ENCODE data around the gene TYK2. TPM values are rescaled to one million over a fixed set of nuclear protein-coding genes. Genes with fewer than 3 reads are reported as not detected.

Gene TYK2
- total RNA-seq, 4 donors from 2014 or later = 111 to 463 (median 201) TPM

DNA sequence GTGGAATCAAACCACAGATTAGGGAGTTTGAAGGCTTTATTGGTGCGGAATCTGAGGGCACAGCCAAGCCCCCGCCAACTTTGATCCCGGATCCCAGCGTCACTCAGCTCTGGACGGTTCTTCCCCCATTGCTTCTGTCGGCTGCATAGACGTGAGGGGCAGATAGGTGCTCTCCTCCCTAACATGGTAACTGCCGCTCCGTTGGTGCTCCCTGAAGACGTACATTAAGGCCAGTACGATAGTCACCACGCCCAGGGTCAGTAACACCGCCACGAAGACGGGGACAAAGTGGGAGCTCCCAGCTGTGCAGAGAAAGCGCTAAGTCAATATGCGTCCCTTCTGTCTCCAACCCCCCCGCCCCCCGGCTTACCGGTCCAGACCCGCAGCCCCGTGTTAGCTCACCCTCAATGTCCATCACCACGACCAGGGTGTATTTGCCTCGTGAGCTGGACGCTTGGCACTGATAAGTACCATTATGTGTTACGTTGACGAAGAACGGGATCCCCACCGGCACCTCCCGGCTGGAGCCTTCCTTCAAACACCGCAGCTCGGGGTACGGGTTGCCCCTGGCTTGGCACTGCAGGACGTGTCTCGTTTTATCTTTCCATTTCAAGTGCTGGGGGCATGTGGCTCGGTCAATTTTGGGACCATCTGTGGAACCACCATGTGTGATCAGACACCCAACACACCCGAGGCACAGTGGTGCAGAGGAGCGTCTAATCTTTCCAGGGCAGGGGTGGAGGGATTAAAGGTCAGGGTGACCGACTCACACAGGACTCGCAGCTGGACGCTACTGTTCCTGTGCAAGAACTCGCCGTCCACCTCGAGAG, 46.4 kb downstream of the TYK2 start:
- in situ Hi-C loops (cut with MboI; ENCODE audit: low pct_ligation_motif_present in 1 of 4, low pct_unique_long_range_greater_than_20kb in 1 of 4, low sequenced_read_pairs in 3 of 4) = no loop called here
- Histone ChIP-seq H3K9me3 (no peaks in the 10 kb centered on the region), H3K4me3 (peak overlapping the region; percentile 45 to 89 (median 72)), H3K27me3 (no peaks in the 10 kb centered on the region), H3K36me3 (peaks cover 0 to 6% (median under 1%) of the 10 kb centered on the region in 4 donors), H3K27ac (peak overlapping the region; percentile 90 to 95 (median 91)), H3K4me1 (peaks cover 0 to 31% (median 18%) of the 10 kb centered on the region in 4 donors)
- peak; percentile 32 for DNase-seq
- intact Hi-C loops (cut with DNase I; ENCODE audit: low total_unique reads) = no loop called here
- TF ChIP-seq CTCF (IDR thresholded peaks at IDR 0.05) = no peak
- TF ChIP-seq EP300 (IDR thresholded peaks at IDR 0.05; ENCODE audit: low read depth) = no peak
- no peak for TF ChIP-seq POLR2AphosphoS5 (IDR thresholded peaks at IDR 0.05)
- TF ChIP-seq POLR2A (IDR thresholded peaks at IDR 0.05) = no peak
- 18% methylated on average over 43 of the region's 44 CpGs; no CpG with 5 or more reads in 1 of the 2 donors for WGBS, 2 donors (ENCODE audit: low coverage in 1 of 2)

DNA sequence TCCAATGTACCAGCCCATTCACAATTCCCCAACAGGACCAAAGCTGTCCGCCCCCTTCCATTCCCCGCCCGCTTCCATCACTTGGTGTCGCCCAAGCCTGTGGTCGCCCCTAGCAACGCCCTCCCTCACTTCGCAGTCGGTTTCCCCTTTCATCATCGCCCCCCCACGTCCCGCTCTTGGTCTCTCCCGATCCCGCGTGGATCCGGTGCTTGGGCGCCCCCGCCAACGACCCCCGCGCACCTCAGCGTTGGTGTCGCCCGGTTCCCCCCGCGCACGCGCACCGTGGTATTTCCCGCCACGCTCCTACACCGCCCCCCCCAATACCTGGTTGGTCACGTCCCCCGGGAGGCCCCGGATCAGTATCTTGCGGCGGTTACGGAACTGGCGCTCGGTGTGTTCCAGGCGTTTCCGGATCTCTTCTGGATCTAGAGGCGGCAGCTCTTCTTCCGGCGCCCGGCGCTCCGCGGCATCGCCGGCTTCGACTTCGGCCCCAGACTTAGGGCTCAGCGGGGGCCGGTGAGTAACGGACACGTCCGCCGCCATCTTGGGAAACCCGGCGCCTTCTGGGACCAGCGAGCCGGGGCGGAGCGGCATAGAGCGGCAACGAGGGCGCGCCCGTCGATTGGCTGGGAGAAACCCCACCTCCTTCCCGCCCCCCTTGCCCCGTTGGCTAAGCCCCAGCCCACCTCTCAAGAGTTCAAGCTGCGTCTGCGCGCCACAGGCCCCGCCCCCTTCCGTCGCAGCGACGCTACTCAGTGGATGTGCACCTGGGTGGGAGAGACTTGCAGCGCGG, 47.2 kb downstream of the TYK2 start, which contains the start of gene RAVER1:
TSS of gene RAVER1 (minus strand) at position 565 of the 793 bp plus-strand sequence. CDS start at position 543, 22 bp downstream.
- H3K9me3 ChIP-seq = no peaks in the 10 kb centered on the region
- intact Hi-C loops (cut with DNase I; ENCODE audit: low total_unique reads) (no loop called here), in situ Hi-C loops (cut with MboI; ENCODE audit: low pct_ligation_motif_present in 1 of 4, low pct_unique_long_range_greater_than_20kb in 1 of 4, low sequenced_read_pairs in 3 of 4) (no loop called here)
- H3K4me1 ChIP-seq = peaks cover 0 to 31% (median 18%) of the 10 kb centered on the region in 4 donors
- WGBS, 2 donors (ENCODE audit: low coverage in 1 of 2) = 1% methylated on average over 35 of the region's 82 CpGs; no CpG with 5 or more reads in 1 of the 2 donors
- DNase-seq = peak; percentile 99
- H3K4me3 ChIP-seq = peak within 1 kb of the TSS; percentile 66 to 89 (median 74)
- H3K27me3 ChIP-seq = no peaks in the 10 kb centered on the region
- peak within 1 kb of the TSS; percentile 90 to 95 (median 91) for H3K27ac ChIP-seq
- peaks cover 0 to 13% (median 7%) of the 10 kb centered on the region in 4 donors for H3K36me3 ChIP-seq
- TF ChIP-seq POLR2AphosphoS5 (IDR thresholded peaks at IDR 0.05) (peak; percentile 81 to 90 (median 90)), CTCF (IDR thresholded peaks at IDR 0.05) (no peak), EP300 (IDR thresholded peaks at IDR 0.05; ENCODE audit: low read depth) (no peak), POLR2A (IDR thresholded peaks at IDR 0.05) (peak; percentile 74)

GRCh38 chr19:10332158-10332964, 48.0 kb downstream of the TYK2 start:
- Histone ChIP-seq H3K9me3 (no peaks in the 10 kb centered on the region), H3K4me1 (peaks cover 0 to 31% (median 18%) of the 10 kb centered on the region in 4 donors), H3K27ac (peak overlapping the region; percentile 90 to 95 (median 91)), H3K27me3 (no peaks in the 10 kb centered on the region), H3K36me3 (peaks cover 0 to 21% (median 14%) of the 10 kb centered on the region in 4 donors), H3K4me3 (peak overlapping the region; percentile 66 to 89 (median 74))
- in situ Hi-C loops (cut with MboI; ENCODE audit: low pct_ligation_motif_present in 1 of 4, low pct_unique_long_range_greater_than_20kb in 1 of 4, low sequenced_read_pairs in 3 of 4) (no loop called here), intact Hi-C loops (cut with DNase I; ENCODE audit: low total_unique reads) (no loop called here)
- DNase-seq = peak; percentile 71
- TF ChIP-seq CTCF (IDR thresholded peaks at IDR 0.05) (no peak), POLR2A (IDR thresholded peaks at IDR 0.05) (peak; percentile 19), POLR2AphosphoS5 (IDR thresholded peaks at IDR 0.05) (peak in 1 of 3 donors; percentile 16)
- WGBS, 2 donors (ENCODE audit: low coverage in 1 of 2) = 18 to 43% methylated on average over 1 to 18 of the region's 18 CpGs

All from transverse colon (tissue), 4 donors.